ENCODE results near the gene GDI2.

- no peak for TF ChIP-seq EZH2 (optimal IDR thresholded peaks at IDR 0.05; ENCODE audit: low read depth, low read length)
- TF ChIP-seq CTCF (IDR thresholded peaks at IDR 0.05; ENCODE audit: low read length): no peak
These were observed 14.6 kb upstream of the GDI2 start for GRCh38 chr10:5827841-5828240.

All from MM.1S (cell line).